GM10266 (cell line): ENCODE measurements around the gene HSDL1.
A peak's percentile ranks its signal among the peaks of the same experiment; 100 is the strongest.

Experiments
- DNase-seq: peaks from one replicate; pipeline ENCODE4 v3.0.0; 2012; ENCODE audit errors: extremely low spot score
- CTCF ChIP-seq: IDR thresholded peaks from 2 replicates; pipeline ENCODE4 v1.5.1; 2012; ENCODE audit warnings: mild to moderate bottlenecking, low read depth; ENCODE audit not compliant: control insufficient read depth, insufficient read depth; ENCODE audit errors: missing control alignments

The HSDL1 gene

GRCh38 chr16:84143784-84144199 lies 1.2 kb downstream of the HSDL1 start:
- TF ChIP-seq CTCF = no peak
- no peak for DNase-seq

DNA sequence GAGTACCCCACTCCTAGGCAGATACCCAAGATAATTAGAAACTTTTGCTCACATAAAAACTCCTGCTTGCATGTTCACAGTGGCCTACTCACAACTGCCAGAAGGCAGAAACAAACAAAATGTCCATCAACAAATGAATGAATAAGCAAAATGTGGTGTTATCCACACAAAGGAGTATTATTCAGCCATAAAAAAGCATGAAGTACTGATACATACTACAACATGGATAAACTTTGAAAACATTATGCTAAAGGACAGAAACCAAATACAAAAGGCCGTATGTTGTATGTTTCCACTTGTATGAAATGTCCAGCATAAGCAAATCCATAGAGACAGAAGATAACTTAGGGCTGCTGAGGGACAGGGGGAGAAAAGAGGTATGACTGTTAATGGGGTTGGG lies 1.9 kb downstream of the HSDL1 start:
- TF ChIP-seq CTCF = no peak
- DNase-seq = no peak

DNA sequence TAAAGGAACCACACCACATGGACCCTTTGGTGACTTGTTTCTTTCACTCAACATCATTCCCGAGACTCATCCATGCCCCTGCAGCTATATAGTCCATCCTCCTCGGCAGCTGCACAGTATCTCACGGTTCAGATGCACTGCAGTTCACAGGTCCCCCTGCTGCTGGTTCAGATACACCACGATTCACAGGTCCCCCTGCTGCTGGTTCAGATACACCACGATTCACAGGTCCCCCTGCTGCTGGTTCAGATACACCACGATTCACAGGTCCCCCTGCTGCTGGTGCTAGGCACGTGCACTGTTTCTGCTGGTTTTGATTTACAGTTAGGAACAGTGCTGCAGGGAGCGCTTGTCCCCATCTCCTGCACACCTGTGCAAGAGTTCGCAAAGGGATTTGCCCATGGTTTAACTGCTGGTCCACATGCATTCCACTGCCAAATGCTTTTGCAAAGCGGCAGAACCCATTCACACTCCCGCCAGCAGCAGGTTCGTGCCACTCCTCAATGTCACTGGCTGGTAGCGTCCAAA lies 3.8 kb downstream of the HSDL1 start:
- peak; percentile 3 for TF ChIP-seq CTCF
- no peak for DNase-seq

- DNase-seq = no peak
Observed at GRCh38 chr16:84139628-84140258, 5.2 kb downstream of the HSDL1 start.

DNA sequence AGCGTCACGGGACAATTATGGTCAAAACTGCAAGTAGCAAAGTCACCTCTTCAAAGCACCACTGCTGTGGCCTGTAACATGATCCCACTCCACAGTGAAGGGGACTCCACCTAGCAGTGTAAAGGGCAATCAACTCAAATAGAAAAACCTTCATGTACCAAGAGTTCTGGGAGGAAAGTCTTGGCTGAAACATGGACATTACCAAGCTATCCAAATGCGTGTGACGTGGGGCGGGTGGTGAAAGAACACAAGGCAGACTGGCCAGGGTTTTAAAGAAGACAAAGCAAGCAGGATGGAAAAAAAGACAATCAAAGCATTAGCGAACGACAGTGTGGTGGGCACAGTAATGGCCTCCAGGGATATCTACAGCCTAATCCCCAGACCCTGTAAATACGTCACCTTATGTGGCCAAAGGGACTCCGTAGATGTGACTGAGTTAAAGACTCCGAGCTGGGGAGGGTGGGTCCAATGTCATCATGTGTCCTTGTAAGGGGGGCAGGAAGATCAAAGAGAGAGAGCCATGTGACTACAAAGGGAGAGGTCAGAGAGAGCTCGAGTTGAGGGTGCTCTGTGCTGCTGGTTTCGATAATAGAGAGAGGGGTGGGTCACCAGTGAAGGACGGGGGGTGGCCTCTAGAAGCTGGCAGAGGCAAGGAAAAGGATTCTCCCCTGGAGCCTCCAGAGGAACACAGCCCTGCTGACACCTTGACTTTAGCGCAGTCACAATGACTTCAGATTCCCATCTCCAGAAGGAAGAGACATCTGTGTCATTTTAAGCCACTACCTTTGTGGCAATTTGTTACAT lies 6.0 kb downstream of the HSDL1 start:
- no peak for TF ChIP-seq CTCF
- peak; percentile 82 for DNase-seq

More at GRCh38 chr16:84139628-84140258, 5.2 kb downstream of the HSDL1 start:
- no peak for TF ChIP-seq CTCF

DNA sequence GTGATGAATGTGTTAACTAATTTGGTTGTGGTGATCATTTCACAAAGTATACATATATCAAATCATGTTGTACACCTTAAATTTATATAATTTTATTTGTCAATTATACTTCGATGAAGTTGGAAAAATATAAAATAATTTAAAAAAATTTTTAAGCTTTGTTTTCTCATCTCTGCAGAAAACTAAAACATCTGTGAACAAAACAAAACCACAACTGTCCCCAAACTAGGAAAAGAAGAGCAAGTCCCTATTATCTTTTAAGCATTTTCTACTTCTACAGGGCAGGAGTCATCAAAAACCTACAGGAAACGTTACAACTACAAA lies 6.5 kb downstream of the HSDL1 start:
- DNase-seq = no peak
- no peak for TF ChIP-seq CTCF
